Amniotic stem cell (primary cell): Measurements from ENCODE around the gene NOL6.
A peak's percentile ranks its signal among the peaks of the same experiment; 100 is the strongest.
"Not testable (repeated sequence)": the region's sequence is repeated elsewhere in the genome, so short reads cannot be mapped to it uniquely, and the experiment has no call there.

ENCODE experiments used
- DNase-seq: peaks from one replicate; lab custom pipeline; 2025; lab: John Stamatoyannopoulos, UW

NOL6 gene, protein sequence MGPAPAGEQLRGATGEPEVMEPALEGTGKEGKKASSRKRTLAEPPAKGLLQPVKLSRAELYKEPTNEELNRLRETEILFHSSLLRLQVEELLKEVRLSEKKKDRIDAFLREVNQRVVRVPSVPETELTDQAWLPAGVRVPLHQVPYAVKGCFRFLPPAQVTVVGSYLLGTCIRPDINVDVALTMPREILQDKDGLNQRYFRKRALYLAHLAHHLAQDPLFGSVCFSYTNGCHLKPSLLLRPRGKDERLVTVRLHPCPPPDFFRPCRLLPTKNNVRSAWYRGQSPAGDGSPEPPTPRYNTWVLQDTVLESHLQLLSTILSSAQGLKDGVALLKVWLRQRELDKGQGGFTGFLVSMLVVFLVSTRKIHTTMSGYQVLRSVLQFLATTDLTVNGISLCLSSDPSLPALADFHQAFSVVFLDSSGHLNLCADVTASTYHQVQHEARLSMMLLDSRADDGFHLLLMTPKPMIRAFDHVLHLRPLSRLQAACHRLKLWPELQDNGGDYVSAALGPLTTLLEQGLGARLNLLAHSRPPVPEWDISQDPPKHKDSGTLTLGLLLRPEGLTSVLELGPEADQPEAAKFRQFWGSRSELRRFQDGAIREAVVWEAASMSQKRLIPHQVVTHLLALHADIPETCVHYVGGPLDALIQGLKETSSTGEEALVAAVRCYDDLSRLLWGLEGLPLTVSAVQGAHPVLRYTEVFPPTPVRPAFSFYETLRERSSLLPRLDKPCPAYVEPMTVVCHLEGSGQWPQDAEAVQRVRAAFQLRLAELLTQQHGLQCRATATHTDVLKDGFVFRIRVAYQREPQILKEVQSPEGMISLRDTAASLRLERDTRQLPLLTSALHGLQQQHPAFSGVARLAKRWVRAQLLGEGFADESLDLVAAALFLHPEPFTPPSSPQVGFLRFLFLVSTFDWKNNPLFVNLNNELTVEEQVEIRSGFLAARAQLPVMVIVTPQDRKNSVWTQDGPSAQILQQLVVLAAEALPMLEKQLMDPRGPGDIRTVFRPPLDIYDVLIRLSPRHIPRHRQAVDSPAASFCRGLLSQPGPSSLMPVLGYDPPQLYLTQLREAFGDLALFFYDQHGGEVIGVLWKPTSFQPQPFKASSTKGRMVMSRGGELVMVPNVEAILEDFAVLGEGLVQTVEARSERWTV

DNA sequence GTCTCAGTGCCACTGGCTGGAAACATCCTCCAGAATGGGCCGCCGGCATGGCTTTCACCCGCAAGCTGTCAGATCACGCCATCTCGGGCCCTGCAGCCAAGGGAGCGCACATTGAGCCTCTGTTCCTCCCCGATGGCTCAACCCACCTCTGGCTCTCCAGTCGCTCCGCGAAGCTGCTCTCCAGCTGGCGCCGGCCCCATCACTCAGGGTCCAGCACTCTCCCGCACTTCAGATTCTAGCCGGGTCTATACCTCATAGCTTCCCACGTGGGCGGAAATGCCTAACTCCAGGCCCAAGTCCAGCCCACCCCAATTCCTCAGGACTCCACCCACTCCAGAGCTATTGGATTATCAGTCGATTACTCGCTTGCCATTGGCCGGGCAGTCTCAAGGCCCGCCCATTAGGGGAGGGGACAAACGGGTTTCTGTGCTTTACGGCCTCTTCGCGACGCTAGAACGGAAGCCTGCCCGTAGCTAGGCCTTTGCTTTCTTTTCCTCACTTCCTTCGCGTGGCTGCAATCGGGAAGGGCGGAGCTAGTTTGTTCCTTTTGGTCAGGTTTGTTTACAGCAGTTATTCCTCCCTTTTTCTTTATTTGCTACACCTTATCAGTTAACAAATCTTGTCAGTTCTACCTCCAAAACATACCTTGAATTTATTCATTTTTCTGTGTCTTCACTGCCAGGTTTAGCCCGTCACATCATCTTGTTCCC lies at the start of gene NOL6:
NOL6 (minus strand) TSS at position 282 of the 710 bp plus-strand sequence; CDS start at position 200, 82 bp downstream.
- peak; percentile 98 for DNase-seq

GRCh38 chr9:33521861-33522260 lies 48.1 kb upstream of the NOL6 start:
- DNase-seq, result not testable (repeated sequence)

GRCh38 chr9:33517934-33518577 lies 44.3 kb upstream of the NOL6 start:
- DNase-seq, result not testable (repeated sequence)

DNA sequence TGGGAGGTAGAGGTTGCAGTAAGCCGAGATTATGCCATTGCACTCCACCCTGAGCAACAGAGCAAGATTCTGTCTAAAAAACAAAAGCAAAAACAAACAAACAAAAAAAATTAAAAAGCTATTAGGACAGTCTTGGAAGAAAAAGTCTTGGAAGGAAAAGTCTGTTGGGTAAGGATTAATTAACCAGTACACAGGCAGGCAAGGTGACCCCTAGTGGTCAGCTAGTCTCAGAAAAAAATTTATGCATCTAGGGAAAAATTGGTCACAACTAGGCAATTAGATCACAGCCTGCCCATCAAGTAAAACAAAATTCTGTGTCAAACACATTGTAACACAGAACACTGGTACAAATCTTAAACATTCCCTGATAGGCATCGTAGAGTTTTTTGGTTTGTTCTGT lies 43.6 kb upstream of the NOL6 start:
- peak; percentile 48 for DNase-seq

DNA sequence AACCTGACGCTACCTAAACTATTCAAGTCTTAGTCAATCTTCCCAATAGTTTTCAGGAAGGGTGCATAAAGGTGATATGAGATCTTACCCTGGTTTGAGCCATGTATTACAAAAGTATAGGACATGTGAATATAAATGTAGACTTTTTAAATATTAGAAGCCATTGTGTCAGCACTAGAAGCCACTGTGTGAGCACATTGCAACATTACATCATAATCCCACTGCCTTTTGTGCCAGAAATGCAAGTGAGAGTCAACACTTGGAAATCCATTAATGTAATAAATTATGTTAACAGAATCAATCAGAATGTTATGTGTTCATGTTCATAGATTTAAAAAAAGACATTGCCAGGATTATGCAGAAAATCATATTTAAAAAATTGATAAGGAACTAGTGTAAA lies 42.7 kb upstream of the NOL6 start:
- not testable (repeated sequence) for DNase-seq

GRCh38 chr9:33515342-33515995 lies 41.7 kb upstream of the NOL6 start:
- not testable (repeated sequence) for DNase-seq

DNA sequence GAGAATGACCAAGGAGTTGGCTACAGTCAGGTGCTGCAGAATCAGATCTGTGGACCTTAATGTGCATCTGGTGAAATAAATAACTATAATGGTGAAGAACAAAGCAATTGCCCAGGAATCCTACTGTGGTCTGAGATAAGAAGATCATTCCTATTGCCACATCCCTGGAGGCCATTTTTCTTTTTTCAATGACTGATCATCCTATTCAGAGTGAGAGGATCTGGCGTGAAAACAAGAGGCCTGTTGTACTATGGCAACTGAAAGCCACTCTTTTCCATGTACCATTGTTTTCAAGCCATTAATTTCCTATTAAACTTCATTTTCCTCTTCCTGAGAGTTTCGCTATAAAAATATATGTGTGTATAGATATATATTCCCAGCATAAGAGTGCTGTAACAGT lies 38.8 kb upstream of the NOL6 start:
- DNase-seq, result not testable (repeated sequence)

DNA sequence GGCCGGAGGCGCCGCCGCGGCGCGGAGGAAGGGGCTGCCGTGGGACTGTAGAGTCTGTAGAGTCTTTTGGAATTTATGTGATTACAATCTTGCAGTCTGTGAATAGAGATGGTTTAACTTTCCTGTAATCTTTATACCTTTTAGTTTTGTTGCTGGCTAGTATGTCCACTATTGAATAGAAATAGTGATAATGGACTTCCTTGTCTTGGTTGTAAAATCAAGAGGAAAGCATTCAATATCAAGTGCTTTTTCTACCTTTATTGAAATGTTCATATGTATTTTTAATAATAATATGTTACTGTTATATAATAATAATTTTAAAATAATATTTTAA lies 37.4 kb upstream of the NOL6 start:
- not testable (repeated sequence) for DNase-seq

- DNase-seq, result no peak
These were observed 36.8 kb upstream of the NOL6 start for GRCh38 chr9:33510262-33511183.

- peak; percentile 83 for DNase-seq
These were observed 33.1 kb upstream of the NOL6 start for GRCh38 chr9:33506626-33507370.

GRCh38 chr9:33498387-33498786 lies 24.7 kb upstream of the NOL6 start:
- DNase-seq, result no peak

DNA sequence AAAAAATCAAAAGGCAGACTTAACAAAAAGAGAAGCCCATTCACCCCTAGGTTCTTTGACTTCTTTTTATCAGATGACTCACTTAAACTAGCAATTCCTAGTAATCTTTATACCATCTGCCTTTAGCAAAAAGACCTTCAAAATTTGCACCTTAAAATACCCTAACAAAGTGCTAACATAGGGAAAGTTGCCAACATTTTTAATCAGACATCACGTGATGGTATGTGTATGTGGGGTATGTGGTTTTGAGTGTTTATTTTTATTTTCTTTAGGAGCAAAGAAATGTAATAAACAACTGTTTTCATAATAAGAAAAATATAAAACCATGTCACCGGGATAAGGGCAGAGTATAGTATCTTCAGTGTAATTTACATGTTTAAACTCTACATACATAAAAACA lies 20.1 kb upstream of the NOL6 start:
- not testable (repeated sequence) for DNase-seq

DNA sequence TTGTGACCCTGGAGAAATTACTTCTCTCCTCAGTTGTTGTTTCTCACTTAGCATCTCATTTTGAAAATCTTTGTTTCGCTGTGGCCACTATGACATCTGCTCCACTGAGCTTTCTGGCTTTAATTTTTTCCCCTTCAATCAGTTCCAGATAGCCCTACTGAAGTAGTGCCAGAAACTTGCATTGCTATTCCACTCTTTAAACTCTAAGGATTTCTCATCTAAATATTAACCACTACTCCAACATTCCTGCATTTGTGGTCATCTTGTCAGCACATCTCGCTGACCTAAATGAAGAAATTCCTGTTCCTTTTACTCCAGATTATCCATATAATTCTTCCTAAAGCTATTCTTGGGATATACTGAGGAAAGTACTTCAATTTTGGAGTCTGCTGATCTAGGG lies 15.3 kb upstream of the NOL6 start:
- DNase-seq, result peak; percentile 13

DNA sequence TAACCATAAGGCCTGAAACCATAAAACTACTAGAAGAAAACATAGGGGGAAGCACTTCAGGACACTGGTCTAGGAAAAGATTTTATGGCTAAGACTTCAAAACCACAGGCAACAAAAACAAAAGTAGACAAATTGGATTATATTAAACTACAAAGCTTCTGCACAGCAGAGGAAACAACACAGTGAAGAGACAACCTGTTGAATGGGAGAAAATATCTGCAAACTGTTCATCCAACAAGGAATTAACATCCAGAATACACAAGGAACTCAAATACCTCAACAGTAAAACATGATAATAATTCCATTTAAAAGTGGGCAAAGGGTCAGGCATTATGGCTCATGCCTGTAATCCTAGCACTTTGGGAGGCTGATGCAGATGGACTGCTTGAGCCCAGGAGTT lies 11.6 kb upstream of the NOL6 start:
- DNase-seq, result not testable (repeated sequence)

DNA sequence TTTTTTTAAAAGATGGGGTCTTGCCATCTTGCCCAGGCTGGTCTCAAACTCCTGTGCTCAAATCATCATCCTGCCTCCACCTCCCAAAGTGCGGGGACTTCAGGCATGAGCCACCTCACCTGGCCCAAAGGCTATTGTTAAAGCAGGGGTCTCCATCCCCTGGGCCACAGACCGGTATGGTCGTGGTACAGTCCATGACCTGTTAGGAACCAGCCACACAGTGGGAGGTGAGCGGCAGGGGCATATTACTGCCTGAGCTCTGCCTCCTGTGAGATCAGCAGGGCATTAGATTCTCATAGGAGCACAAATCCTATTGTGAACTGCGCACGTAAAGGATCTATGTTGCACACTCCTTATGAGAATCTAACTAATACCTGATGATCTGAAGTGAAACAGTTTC lies 7.3 kb upstream of the NOL6 start:
- no peak for DNase-seq

- no peak for DNase-seq
These were observed 6.4 kb upstream of the NOL6 start for GRCh38 chr9:33480106-33480505.

DNA sequence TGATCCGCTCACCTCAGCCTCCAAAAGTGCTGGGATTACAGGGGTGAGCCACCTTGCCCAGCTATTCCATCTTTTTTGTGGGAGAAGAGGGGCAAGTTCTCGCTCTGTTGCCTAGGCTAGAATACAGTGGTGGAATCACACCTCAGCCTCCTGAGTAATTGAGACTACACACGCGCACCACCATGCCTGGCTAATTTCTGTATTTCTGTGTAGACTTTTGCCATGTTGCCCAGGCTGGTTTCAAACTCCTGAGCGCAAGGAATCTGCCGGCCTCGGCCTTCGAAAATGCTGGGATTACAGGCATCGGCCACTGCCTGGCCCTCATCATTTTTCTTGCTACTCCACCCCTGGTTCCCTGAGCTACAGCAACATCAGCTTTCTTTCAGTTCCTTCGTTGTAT lies 2.8 kb upstream of the NOL6 start:
- DNase-seq, result no peak

GRCh38 chr9:33475357-33475756 lies 1.6 kb upstream of the NOL6 start:
- DNase-seq, result no peak
